ENCODE results near the gene RBM34. TPM values are rescaled to one million over a fixed set of nuclear protein-coding genes. Genes with fewer than 3 reads are reported as not detected.
A peak's percentile ranks its signal among the peaks of the same experiment; 100 is the strongest.

The RBM34 gene
- total and polyA plus RNA-seq, 12 donors = 41.5 to 139 (median 52.7) TPM

GRCh38 chr1:235136111-235136510 lies 24.9 kb downstream of the RBM34 start:
- Histone ChIP-seq H3K4me3 (no peak overlapping the region), H3K9me3 (no peaks in the 10 kb centered on the region), H3K27me3 (no peaks in the 10 kb centered on the region), H3K4me1 (peaks cover 0 to 6% (median 0%) of the 10 kb centered on the region in 9 donors), H3K36me3 (peaks cover 0 to 98% (median 37%) of the 10 kb centered on the region in 9 donors), H3K27ac (no peak overlapping the region)
- ATAC-seq (peak in 2 of 8 donors; percentile 51 to 55), DNase-seq (no peak)
- TF ChIP-seq CTCF (IDR thresholded peaks at IDR 0.05) = no peak
- 48 to 52% methylated on average over 4 of the region's 4 CpGs for WGBS, 2 donors
- intact Hi-C loops (cut with DNase I) = no loop called here

- Histone ChIP-seq H3K9me3 (no peaks in the 10 kb centered on the region), H3K27ac (no peak overlapping the region), H3K27me3 (no peaks in the 10 kb centered on the region), H3K4me1 (peaks cover 0 to 9% (median 3%) of the 10 kb centered on the region in 9 donors), H3K36me3 (peaks cover 0 to 87% (median 37%) of the 10 kb centered on the region in 9 donors), H3K4me3 (no peak overlapping the region)
- 97 to 99% methylated on average over 12 of the region's 12 CpGs for WGBS, 2 donors
- ATAC-seq (no peak), DNase-seq (no peak)
- intact Hi-C loops (cut with DNase I) = no loop called here
- TF ChIP-seq CTCF (IDR thresholded peaks at IDR 0.05) = no peak
These were observed 26.9 kb downstream of the RBM34 start for GRCh38 chr1:235134171-235134570.

GRCh38 chr1:235133086-235133485 lies 28.0 kb downstream of the RBM34 start:
- intact Hi-C loops (cut with DNase I) = no loop called here
- WGBS, 2 donors = 89 to 96% methylated on average over 3 of the region's 3 CpGs
- no peak for TF ChIP-seq CTCF (IDR thresholded peaks at IDR 0.05)
- no peak for ATAC-seq
- no peak overlapping the region for H3K4me3 ChIP-seq
- no peak for DNase-seq
- no peaks in the 10 kb centered on the region for H3K9me3 ChIP-seq
- H3K27me3 ChIP-seq = no peaks in the 10 kb centered on the region
- H3K4me1 ChIP-seq = peaks cover 0 to 9% (median 5%) of the 10 kb centered on the region in 9 donors
- peaks cover 0 to 76% (median 37%) of the 10 kb centered on the region in 9 donors for H3K36me3 ChIP-seq
- no peak overlapping the region for H3K27ac ChIP-seq

- Histone ChIP-seq H3K4me3 (no peak overlapping the region), H3K27ac (no peak overlapping the region), H3K36me3 (peaks cover 0 to 65% (median 31%) of the 10 kb centered on the region in 9 donors), H3K9me3 (no peaks in the 10 kb centered on the region), H3K4me1 (peaks cover 0 to 19% (median 14%) of the 10 kb centered on the region in 9 donors), H3K27me3 (no peaks in the 10 kb centered on the region)
- TF ChIP-seq CTCF (IDR thresholded peaks at IDR 0.05) = no peak
- no peak for DNase-seq
- WGBS, 2 donors = 76% methylated on average over 6 of the region's 6 CpGs
- no peak for ATAC-seq
- intact Hi-C loops (cut with DNase I) = no loop called here
These were observed 29.1 kb downstream of the RBM34 start for GRCh38 chr1:235131961-235132360.

All from heart right ventricle (tissue), 16 donors.